MM.1S (cell line): ENCODE data around the gene TCEANC.

Experiments used
- DNase-seq: peaks from one replicate; pipeline ENCODE4 v3.0.0-alpha.2; 2015
- H2AFZ ChIP-seq: fragments of 300-600 bp; sonication (generic); 2 replicates; pipeline ENCODE4 v1.6.0; 2016; ENCODE audit warnings: antibody characterized with exemption, low read length
- H3F3A ChIP-seq: fragments of 300-600 bp; sonication (generic); 2 replicates; pipeline ENCODE4 v1.6.1; 2016; ENCODE audit warnings: mild to moderate bottlenecking, antibody characterized with exemption, low read length, moderate library complexity, mixed read lengths; ENCODE audit not compliant: insufficient read depth
- H3K27ac ChIP-seq: fragments of 300-600 bp; sonication (generic); 2 replicates; pipeline ENCODE4 v1.5.1; 2016; ENCODE audit warnings: mild to moderate bottlenecking, low read length
- H3K27me3 ChIP-seq: fragments of 300-600 bp; sonication (generic); replicated peaks from 2 replicates; pipeline ENCODE4 v1.6.0; 2016; ENCODE audit warnings: low read length; ENCODE audit not compliant: insufficient read depth
- H3K36me3 ChIP-seq: fragments of 300-600 bp; sonication (generic); replicated peaks from 2 replicates; pipeline ENCODE4 v1.6.1; 2016; ENCODE audit warnings: mild to moderate bottlenecking, low read length, mixed read lengths; ENCODE audit not compliant: insufficient read depth
- H3K4me1 ChIP-seq: fragments of 300-600 bp; sonication (generic); 2 replicates; pipeline ENCODE4 v1.6.1; 2016; ENCODE audit warnings: low read length, mixed read lengths
- H3K4me2 ChIP-seq: fragments of 300-600 bp; sonication (generic); 2 replicates; pipeline ENCODE4 v1.6.0; 2016; ENCODE audit warnings: low read depth, low read length
- H3K4me3 ChIP-seq: fragments of 300-600 bp; sonication (generic); 2 replicates; pipeline ENCODE4 v1.5.1; 2016; ENCODE audit warnings: low read length, mixed read lengths
- H3K79me2 ChIP-seq: fragments of 300-600 bp; sonication (generic); 2 replicates; pipeline ENCODE4 v1.6.1; 2016; ENCODE audit warnings: mixed run types, low read length, mixed read lengths
- H3K9ac ChIP-seq: fragments of 300-600 bp; sonication (generic); 2 replicates; pipeline ENCODE4 v1.6.1; 2016; ENCODE audit warnings: low read length, mixed read lengths
- H3K9me2 ChIP-seq: fragments of 300-600 bp; sonication (generic); replicated peaks from 2 replicates; pipeline ENCODE4 v1.6.1; 2016; ENCODE audit warnings: mild to moderate bottlenecking, low read length, mixed read lengths; ENCODE audit not compliant: insufficient read depth
- H3K9me3 ChIP-seq: fragments of 300-600 bp; sonication (generic); replicated peaks from 2 replicates; pipeline ENCODE4 v1.6.1; 2016; ENCODE audit warnings: mild to moderate bottlenecking, low read length, mixed read lengths; ENCODE audit not compliant: insufficient read depth
- H4K20me1 ChIP-seq: fragments of 300-600 bp; sonication (generic); 2 replicates; pipeline ENCODE4 v1.6.1; 2016; ENCODE audit warnings: mild to moderate bottlenecking, low read length, moderate library complexity, mixed read lengths; ENCODE audit not compliant: insufficient read depth
- CTCF ChIP-seq: fragments of 300-600 bp; sonication (generic); IDR thresholded peaks from 2 replicates; pipeline ENCODE4 v1.5.1; 2016; ENCODE audit warnings: antibody characterized with exemption, low read length, mixed read lengths
- EZH2 ChIP-seq: fragments of 300-600 bp; sonication (generic); optimal IDR thresholded peaks from 2 replicates; pipeline ENCODE3; 2017; ENCODE audit warnings: low read depth, mild to moderate bottlenecking, antibody characterized with exemption, low read length, mixed read lengths
- EZH2phosphoT487 ChIP-seq: fragments of 300-600 bp; sonication (generic); IDR thresholded peaks from 2 replicates; pipeline ENCODE4 v1.6.1; 2018; ENCODE audit warnings: antibody characterized with exemption, low read length

Gene TCEANC

GRCh38 chrX:13652850-13653693 is at the start of gene TCEANC:
Gene TCEANC (plus strand): TSS chrX:13653141. CDS start chrX:13662509, 9,368 bp downstream.
- Histone ChIP-seq H3K9me3 (no peaks in the 10 kb centered on the region), H4K20me1 (no peaks in the 10 kb centered on the region), H3K4me3 (peak within 1 kb of the TSS; percentile 79), H3K36me3 (no peaks in the 10 kb centered on the region), H3K27ac (peak within 1 kb of the TSS; percentile 92), H3F3A (peaks cover 9% of the 10 kb centered on the region; the same call in 1 of the 2 replicates), H2AFZ (peak within 1 kb of the TSS; percentile 73), H3K9me2 (no peaks in the 10 kb centered on the region), H3K27me3 (no peaks in the 10 kb centered on the region), H3K4me1 (peaks cover 7% of the 10 kb centered on the region; the same call in 1 of the 2 replicates), H3K79me2 (peaks cover 14% of the 10 kb centered on the region), H3K9ac (peak within 1 kb of the TSS; percentile 83), H3K4me2 (peak within 1 kb of the TSS; percentile 94)
- no peak for TF ChIP-seq CTCF
- TF ChIP-seq EZH2: no peak
- no peak for TF ChIP-seq EZH2phosphoT487
- DNase-seq: peak; percentile 96

- no peak overlapping the region for H3K27ac ChIP-seq
- no peak for TF ChIP-seq CTCF
- TF ChIP-seq EZH2: no peak
- no peak for TF ChIP-seq EZH2phosphoT487
- H3K9me2 ChIP-seq: no peaks in the 10 kb centered on the region
- no peaks in the 10 kb centered on the region for H3K79me2 ChIP-seq
- H3K4me1 ChIP-seq: no peaks in the 10 kb centered on the region
- no peaks in the 10 kb centered on the region for H3K9me3 ChIP-seq
- no peak overlapping the region for H3K4me3 ChIP-seq
- DNase-seq: no peak
- no peak overlapping the region for H2AFZ ChIP-seq
- no peaks in the 10 kb centered on the region for H4K20me1 ChIP-seq
- no peaks in the 10 kb centered on the region for H3F3A ChIP-seq
- no peak overlapping the region for H3K9ac ChIP-seq
- no peak overlapping the region for H3K4me2 ChIP-seq
- no peaks in the 10 kb centered on the region for H3K36me3 ChIP-seq
- H3K27me3 ChIP-seq: no peaks in the 10 kb centered on the region
Measured at GRCh38 chrX:13605611-13606010, 47.3 kb upstream of the TCEANC start.

GRCh38 chrX:13607331-13607995 is 45.5 kb upstream of the TCEANC start:
- H3K4me3 ChIP-seq: no peak overlapping the region
- TF ChIP-seq EZH2: no peak
- TF ChIP-seq CTCF: no peak
- no peak for TF ChIP-seq EZH2phosphoT487
- no peaks in the 10 kb centered on the region for H3K27me3 ChIP-seq
- no peak for DNase-seq
- H3K9me3 ChIP-seq: no peaks in the 10 kb centered on the region
- H3K9ac ChIP-seq: no peak overlapping the region
- H4K20me1 ChIP-seq: no peaks in the 10 kb centered on the region
- no peak overlapping the region for H3K4me2 ChIP-seq
- no peaks in the 10 kb centered on the region for H3F3A ChIP-seq
- H3K79me2 ChIP-seq: no peaks in the 10 kb centered on the region
- H2AFZ ChIP-seq: no peak overlapping the region
- no peak overlapping the region for H3K27ac ChIP-seq
- no peaks in the 10 kb centered on the region for H3K4me1 ChIP-seq
- no peaks in the 10 kb centered on the region for H3K36me3 ChIP-seq
- no peaks in the 10 kb centered on the region for H3K9me2 ChIP-seq
